Memory B cell (primary cell): ENCODE measurements around the gene HSPB9.
"Not testable (repeated sequence)": the region's sequence is repeated elsewhere in the genome, so short reads cannot be mapped to it uniquely, and the experiment has no call there.

Experiments
- ATAC-seq: fragments of 150-1000 bp; cut with Tn5 transposase; 2 replicates; pipeline ENCODE4 v1.10.0; 2021; ENCODE audit warnings: low read depth, mild to moderate bottlenecking, moderate library complexity
- DNase-seq, 2 donors: peaks; one replicate each; pipeline ENCODE4 v3.0.0; 2022; ENCODE audit warnings: low spot score in 2 of 2
- H3K27ac Mint-ChIP-seq: one replicate; pipeline ENCODE4 v1.8.0; 2022; ENCODE audit warnings: mild to moderate bottlenecking, moderate library complexity, mixed read lengths
- H3K27me3 Mint-ChIP-seq: one replicate; pipeline ENCODE4 v1.8.0; 2022; ENCODE audit warnings: mixed read lengths
- H3K36me3 Mint-ChIP-seq: one replicate; pipeline ENCODE4 v1.8.0; 2022; ENCODE audit warnings: mild to moderate bottlenecking, mixed read lengths
- H3K4me1 Mint-ChIP-seq: one replicate; pipeline ENCODE4 v1.8.0; 2022; ENCODE audit warnings: mixed read lengths
- H3K4me3 Mint-ChIP-seq: one replicate; pipeline ENCODE4 v1.8.0; 2022; ENCODE audit warnings: mild to moderate bottlenecking, moderate library complexity, mixed read lengths
- H3K9me3 Mint-ChIP-seq: one replicate; pipeline ENCODE4 v1.8.0; 2022; ENCODE audit warnings: mixed read lengths

HSPB9 gene

GRCh38 chr17:42135664-42136653 lies 13.4 kb downstream of the HSPB9 start:
- Mint-ChIP-seq H3K4me1 (peaks cover 42% of the 10 kb centered on the region), H3K27me3 (no peaks in the 10 kb centered on the region), H3K9me3 (no peaks in the 10 kb centered on the region), H3K27ac (peak overlapping the region; percentile 75), H3K4me3 (peak overlapping the region; percentile 47), H3K36me3 (peaks cover 8% of the 10 kb centered on the region)
- ATAC-seq (no peak), DNase-seq (no peak)

- H3K4me3 Mint-ChIP-seq: no peak overlapping the region
- peak overlapping the region; percentile 75 for H3K27ac Mint-ChIP-seq
- peaks cover 7% of the 10 kb centered on the region for H3K36me3 Mint-ChIP-seq
- H3K4me1 Mint-ChIP-seq: peaks cover 43% of the 10 kb centered on the region
- no peaks in the 10 kb centered on the region for H3K9me3 Mint-ChIP-seq
- no peak for ATAC-seq
- no peaks in the 10 kb centered on the region for H3K27me3 Mint-ChIP-seq
- no peak for DNase-seq
Measured at GRCh38 chr17:42136654-42137051, 14.0 kb downstream of the HSPB9 start.

- Mint-ChIP-seq H3K4me3 (no peak overlapping the region), H3K27me3 (no peaks in the 10 kb centered on the region), H3K36me3 (peaks cover 14% of the 10 kb centered on the region), H3K9me3 (no peaks in the 10 kb centered on the region), H3K4me1 (peaks cover 28% of the 10 kb centered on the region), H3K27ac (no peak overlapping the region)
- DNase-seq (no peak), ATAC-seq (no peak)
Measured at GRCh38 chr17:42138749-42139492, 16.3 kb downstream of the HSPB9 start.

- Mint-ChIP-seq H3K4me1 (peaks cover 26% of the 10 kb centered on the region), H3K36me3 (peaks cover 14% of the 10 kb centered on the region)
- DNase-seq, H3K4me3 Mint-ChIP-seq, ATAC-seq, H3K27ac Mint-ChIP-seq, H3K27me3 Mint-ChIP-seq, H3K9me3 Mint-ChIP-seq: not testable (repeated sequence)
Measured at GRCh38 chr17:42140690-42141089, 18.1 kb downstream of the HSPB9 start.

DNA sequence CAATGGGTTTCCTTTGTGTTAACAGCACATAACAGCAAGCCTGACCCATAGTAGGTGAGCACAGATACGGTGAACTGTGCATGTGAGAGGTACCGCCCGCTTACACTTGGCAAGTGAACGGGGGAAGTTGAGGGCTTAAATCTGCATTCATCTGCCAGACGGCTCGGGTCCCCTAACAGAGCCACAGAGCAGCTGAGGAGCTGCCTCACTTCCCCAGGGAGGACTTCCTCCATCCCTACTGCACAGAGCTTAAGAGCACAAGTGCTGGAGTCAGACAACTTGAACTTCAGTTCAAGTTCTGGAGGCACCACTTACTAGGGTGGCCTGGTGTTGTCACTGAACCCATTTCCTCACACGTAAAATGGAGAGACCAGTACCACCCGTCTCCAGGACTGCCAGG lies 18.8 kb downstream of the HSPB9 start:
- ATAC-seq (no peak), DNase-seq (no peak)
- Mint-ChIP-seq H3K27me3 (no peaks in the 10 kb centered on the region), H3K4me3 (no peak overlapping the region), H3K27ac (no peak overlapping the region), H3K4me1 (peaks cover 20% of the 10 kb centered on the region), H3K36me3 (peaks cover 11% of the 10 kb centered on the region), H3K9me3 (no peaks in the 10 kb centered on the region)

DNA sequence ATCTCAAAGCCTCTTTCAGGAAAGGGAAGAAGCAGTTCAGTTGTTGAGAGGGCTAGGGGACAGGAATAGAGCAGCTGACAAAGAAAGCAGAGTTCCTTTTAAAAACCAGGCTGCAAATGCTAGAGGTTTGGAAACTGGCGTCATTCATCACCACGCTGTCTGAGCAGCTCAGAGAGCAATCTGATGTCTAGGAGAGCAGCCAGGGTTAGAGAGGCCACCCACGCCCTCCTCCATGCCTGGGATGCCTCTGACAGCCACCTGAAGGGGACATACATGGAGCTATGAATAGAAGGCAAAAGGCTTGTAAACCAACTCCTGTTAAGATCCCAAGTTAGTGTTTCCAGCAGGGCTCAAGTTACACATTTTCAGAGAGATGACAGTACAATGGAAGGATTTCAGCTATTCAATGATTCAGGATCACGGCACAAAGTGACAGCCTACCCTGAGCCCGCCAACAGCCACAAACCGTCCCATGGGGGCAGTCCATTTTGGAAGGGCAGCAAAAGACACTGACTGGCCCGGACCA lies 19.8 kb downstream of the HSPB9 start:
- peaks cover 15% of the 10 kb centered on the region for H3K36me3 Mint-ChIP-seq
- ATAC-seq: no peak
- H3K4me1 Mint-ChIP-seq: peaks cover 20% of the 10 kb centered on the region
- no peak overlapping the region for H3K4me3 Mint-ChIP-seq
- no peak overlapping the region for H3K27ac Mint-ChIP-seq
- H3K9me3 Mint-ChIP-seq: no peaks in the 10 kb centered on the region
- no peak for DNase-seq
- H3K27me3 Mint-ChIP-seq: no peaks in the 10 kb centered on the region

DNA sequence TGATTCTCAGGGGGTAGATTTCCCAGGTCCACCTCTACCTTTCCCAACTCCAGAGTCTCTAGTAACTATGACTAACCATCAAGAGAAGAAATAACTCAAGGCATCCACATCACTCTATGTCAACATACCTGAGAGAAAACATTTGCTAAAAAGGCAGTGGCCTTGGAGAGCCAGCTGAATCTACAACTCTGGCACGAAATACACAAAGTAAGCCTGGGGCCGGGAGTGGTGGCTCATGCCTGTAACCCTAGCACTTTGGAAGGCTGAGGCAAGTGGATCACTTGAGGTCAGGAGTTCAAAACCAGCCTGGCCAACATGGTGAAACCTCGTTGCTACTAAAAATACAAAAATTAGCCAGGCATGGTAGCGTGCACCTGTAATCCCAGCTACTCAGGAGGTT lies 20.5 kb downstream of the HSPB9 start:
- Mint-ChIP-seq H3K4me1 (peaks cover 19% of the 10 kb centered on the region), H3K36me3 (peaks cover 17% of the 10 kb centered on the region)
- ATAC-seq, H3K27me3 Mint-ChIP-seq, H3K27ac Mint-ChIP-seq, H3K4me3 Mint-ChIP-seq, H3K9me3 Mint-ChIP-seq, DNase-seq: not testable (repeated sequence)

GRCh38 chr17:42146911-42147607 lies 24.5 kb downstream of the HSPB9 start:
- Mint-ChIP-seq H3K4me3 (no peak overlapping the region), H3K36me3 (peaks cover 16% of the 10 kb centered on the region), H3K9me3 (no peaks in the 10 kb centered on the region), H3K27ac (peak overlapping the region; percentile 46), H3K4me1 (peaks cover 19% of the 10 kb centered on the region), H3K27me3 (no peaks in the 10 kb centered on the region)
- DNase-seq: no peak
- no peak for ATAC-seq

DNA sequence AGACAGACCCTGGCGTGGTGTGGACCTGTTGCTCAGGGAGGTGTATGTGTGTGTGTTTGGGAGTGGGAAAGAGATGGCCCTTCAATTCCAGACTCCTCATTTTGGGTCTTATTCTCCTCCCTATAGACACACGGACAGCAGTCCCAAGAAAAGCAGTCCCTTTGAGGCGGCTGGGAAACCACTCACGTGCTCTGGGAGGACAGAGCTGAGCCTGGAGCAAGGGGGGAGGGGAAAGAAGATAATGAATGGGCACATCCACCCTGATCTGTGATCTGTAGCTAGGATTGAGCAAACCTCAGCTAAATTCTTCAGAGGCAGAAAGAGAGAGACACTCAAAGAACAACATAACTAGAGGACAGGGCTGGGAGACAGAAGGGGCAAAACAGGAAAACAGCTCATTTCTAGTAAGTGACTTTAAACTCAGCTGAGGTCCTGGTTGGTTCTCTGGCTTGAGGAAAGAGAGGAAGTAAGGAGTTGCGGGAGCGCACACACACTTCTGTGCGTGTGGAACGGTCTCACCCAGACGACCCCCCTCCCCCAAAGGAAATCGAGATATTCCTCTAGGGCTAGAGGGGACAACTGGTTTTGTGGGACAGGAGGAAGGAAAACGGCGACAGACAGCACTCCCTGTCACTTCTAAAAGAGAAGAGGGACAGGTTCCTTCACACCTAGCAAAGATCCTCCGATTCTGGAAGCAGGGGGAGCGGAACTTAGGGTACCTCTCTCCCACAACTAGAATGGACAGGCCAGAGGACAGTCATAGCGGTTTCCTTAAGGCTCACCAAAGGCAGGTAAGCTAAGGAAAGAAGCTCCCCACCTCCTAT lies 31.5 kb downstream of the HSPB9 start:
- no peak for DNase-seq

DNA sequence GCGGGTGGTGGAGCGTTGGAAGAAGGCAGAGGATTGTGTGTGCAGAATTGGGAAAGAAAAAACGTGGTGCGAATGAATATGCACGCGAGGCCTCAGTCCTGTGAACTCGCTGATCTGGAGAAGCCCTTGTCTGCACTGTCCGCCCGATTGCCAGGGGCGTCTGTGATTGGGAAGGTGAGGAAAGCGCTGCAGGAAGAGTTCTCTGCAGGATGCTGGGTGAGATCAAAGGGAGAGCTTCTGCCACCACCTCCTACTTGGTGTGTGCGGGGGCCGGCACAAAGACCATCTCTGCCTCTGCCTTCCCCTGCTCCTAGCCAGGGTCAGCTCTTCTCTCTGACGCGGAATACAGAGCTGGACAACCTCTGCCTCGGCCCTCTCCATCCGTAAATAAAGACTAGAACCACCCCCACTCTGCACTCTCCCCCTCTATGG lies 33.0 kb downstream of the HSPB9 start:
- Mint-ChIP-seq H3K4me1 (peaks cover 21% of the 10 kb centered on the region), H3K27ac (no peak overlapping the region), H3K4me3 (peak overlapping the region; percentile 82), H3K9me3 (no peaks in the 10 kb centered on the region), H3K27me3 (no peaks in the 10 kb centered on the region), H3K36me3 (no peaks in the 10 kb centered on the region)
- ATAC-seq (no peak), DNase-seq (no peak)

More for the DNA sequence above, 31.5 kb downstream of the HSPB9 start:
- Mint-ChIP-seq H3K9me3 (no peaks in the 10 kb centered on the region), H3K4me3 (peak overlapping the region; percentile 82), H3K36me3 (no peaks in the 10 kb centered on the region), H3K27ac (peak overlapping the region; percentile 86), H3K4me1 (peaks cover 21% of the 10 kb centered on the region), H3K27me3 (no peaks in the 10 kb centered on the region)
- no peak for ATAC-seq

GRCh38 chr17:42159796-42160530 lies 37.4 kb downstream of the HSPB9 start:
- H3K36me3 Mint-ChIP-seq: no peaks in the 10 kb centered on the region
- H3K9me3 Mint-ChIP-seq: no peaks in the 10 kb centered on the region
- ATAC-seq (no peak), DNase-seq (no peak)
- no peaks in the 10 kb centered on the region for H3K27me3 Mint-ChIP-seq
- H3K27ac Mint-ChIP-seq: no peak overlapping the region
- H3K4me1 Mint-ChIP-seq: peaks cover 4% of the 10 kb centered on the region
- no peak overlapping the region for H3K4me3 Mint-ChIP-seq

- ATAC-seq (no peak), DNase-seq (no peak)
- no peaks in the 10 kb centered on the region for H3K36me3 Mint-ChIP-seq
- H3K4me3 Mint-ChIP-seq: no peak overlapping the region
- H3K27me3 Mint-ChIP-seq: no peaks in the 10 kb centered on the region
- H3K27ac Mint-ChIP-seq: no peak overlapping the region
- no peaks in the 10 kb centered on the region for H3K9me3 Mint-ChIP-seq
- H3K4me1 Mint-ChIP-seq: peaks cover 4% of the 10 kb centered on the region
Measured at GRCh38 chr17:42160531-42160910, 37.9 kb downstream of the HSPB9 start.
